Measurements from ENCODE around the gene KLK15.
"Not testable (repeated sequence)": the region's sequence is repeated elsewhere in the genome, so short reads cannot be mapped to it uniquely, and the experiment has no call there.

KLK15 gene

GRCh38 chr19:50822661-50823208 is 10.6 kb downstream of the KLK15 start:
- in situ Hi-C loops (cut with MboI; ENCODE audit: low sequenced_read_pairs), result no loop called here

- in situ Hi-C loops (cut with MboI; ENCODE audit: low sequenced_read_pairs), result no loop called here
Measured at GRCh38 chr19:50821622-50822021, 11.8 kb downstream of the KLK15 start.

- in situ Hi-C loops (cut with MboI; ENCODE audit: low sequenced_read_pairs), result no loop called here
Measured at GRCh38 chr19:50821248-50821612, 12.1 kb downstream of the KLK15 start.

GRCh38 chr19:50820549-50821247 is 12.7 kb downstream of the KLK15 start:
- in situ Hi-C loops (cut with MboI; ENCODE audit: low sequenced_read_pairs), result no loop called here

GRCh38 chr19:50820086-50820485 is 13.3 kb downstream of the KLK15 start:
- in situ Hi-C loops (cut with MboI; ENCODE audit: low sequenced_read_pairs), result no loop called here

GRCh38 chr19:50819636-50820035 is 13.7 kb downstream of the KLK15 start:
- in situ Hi-C loops (cut with MboI; ENCODE audit: low sequenced_read_pairs), result no loop called here

- in situ Hi-C loops (cut with MboI; ENCODE audit: low sequenced_read_pairs), result no loop called here
Measured at GRCh38 chr19:50818859-50819472, 14.4 kb downstream of the KLK15 start.

- in situ Hi-C loops (cut with MboI; ENCODE audit: low sequenced_read_pairs), result no loop called here
Measured at GRCh38 chr19:50817941-50818858, 15.2 kb downstream of the KLK15 start.

GRCh38 chr19:50815439-50815838 is 17.9 kb downstream of the KLK15 start:
- in situ Hi-C loops (cut with MboI; ENCODE audit: low sequenced_read_pairs), result no loop called here

GRCh38 chr19:50814883-50815282 is 18.5 kb downstream of the KLK15 start:
- in situ Hi-C loops (cut with MboI; ENCODE audit: low sequenced_read_pairs), result no loop called here

GRCh38 chr19:50812474-50812873 is 20.9 kb downstream of the KLK15 start:
- in situ Hi-C loops (cut with MboI; ENCODE audit: low sequenced_read_pairs), result no loop called here

GRCh38 chr19:50811622-50812238 is 21.6 kb downstream of the KLK15 start:
- in situ Hi-C loops (cut with MboI; ENCODE audit: low sequenced_read_pairs), result not testable (repeated sequence)

- in situ Hi-C loops (cut with MboI; ENCODE audit: low sequenced_read_pairs), result no loop called here
Measured at GRCh38 chr19:50808856-50809255, 24.5 kb downstream of the KLK15 start.

GRCh38 chr19:50804420-50805272 is 28.7 kb downstream of the KLK15 start:
- in situ Hi-C loops (cut with MboI; ENCODE audit: low sequenced_read_pairs), result no loop called here

GRCh38 chr19:50803633-50804419 is 29.5 kb downstream of the KLK15 start:
- in situ Hi-C loops (cut with MboI; ENCODE audit: low sequenced_read_pairs), result no loop called here

GRCh38 chr19:50801107-50801506 is 32.3 kb downstream of the KLK15 start:
- in situ Hi-C loops (cut with MboI; ENCODE audit: low sequenced_read_pairs), result no loop called here

GRCh38 chr19:50799547-50799851 is 33.9 kb downstream of the KLK15 start:
- in situ Hi-C loops (cut with MboI; ENCODE audit: low sequenced_read_pairs), result no loop called here

GRCh38 chr19:50798659-50799546 is 34.5 kb downstream of the KLK15 start:
- in situ Hi-C loops (cut with MboI; ENCODE audit: low sequenced_read_pairs), result no loop called here
